T47D (cell line): ENCODE data around the gene SETX.

Source experiments
- DNase-seq, 2 experiments: peaks; one replicate each; pipeline versions ENCODE4 v3.0.0 to v3.0.0-alpha.2; 2011 to 2012; ENCODE audit warnings: low read depth in 1 of 2, low spot score in 1 of 2
- JUND ChIP-seq: IDR thresholded peaks from 2 replicates; pipeline ENCODE4 v1.6.1; 2012; ENCODE audit warnings: low read depth
- in situ Hi-C: cut with HindIII; loops from 2 replicates; pipeline ENCODE4 v1.10.0; 2016; ENCODE audit warnings: low sequenced_read_pairs, low pct_unique_long_range_greater_than_20kb

The SETX gene

GRCh38 chr9:132372177-132373095 lies 17.6 kb upstream of the SETX start:
- in situ Hi-C loops, result no loop called here
- peak in 1 of 2 experiments; percentile 27 for DNase-seq
- TF ChIP-seq JUND, result no peak

GRCh38 chr9:132370592-132370991 lies 15.8 kb upstream of the SETX start:
- TF ChIP-seq JUND, result no peak
- no peak for DNase-seq
- in situ Hi-C loops, result no loop called here

GRCh38 chr9:132369421-132369820 lies 14.6 kb upstream of the SETX start:
- no peak for TF ChIP-seq JUND
- in situ Hi-C loops, result no loop called here
- no peak for DNase-seq

DNA sequence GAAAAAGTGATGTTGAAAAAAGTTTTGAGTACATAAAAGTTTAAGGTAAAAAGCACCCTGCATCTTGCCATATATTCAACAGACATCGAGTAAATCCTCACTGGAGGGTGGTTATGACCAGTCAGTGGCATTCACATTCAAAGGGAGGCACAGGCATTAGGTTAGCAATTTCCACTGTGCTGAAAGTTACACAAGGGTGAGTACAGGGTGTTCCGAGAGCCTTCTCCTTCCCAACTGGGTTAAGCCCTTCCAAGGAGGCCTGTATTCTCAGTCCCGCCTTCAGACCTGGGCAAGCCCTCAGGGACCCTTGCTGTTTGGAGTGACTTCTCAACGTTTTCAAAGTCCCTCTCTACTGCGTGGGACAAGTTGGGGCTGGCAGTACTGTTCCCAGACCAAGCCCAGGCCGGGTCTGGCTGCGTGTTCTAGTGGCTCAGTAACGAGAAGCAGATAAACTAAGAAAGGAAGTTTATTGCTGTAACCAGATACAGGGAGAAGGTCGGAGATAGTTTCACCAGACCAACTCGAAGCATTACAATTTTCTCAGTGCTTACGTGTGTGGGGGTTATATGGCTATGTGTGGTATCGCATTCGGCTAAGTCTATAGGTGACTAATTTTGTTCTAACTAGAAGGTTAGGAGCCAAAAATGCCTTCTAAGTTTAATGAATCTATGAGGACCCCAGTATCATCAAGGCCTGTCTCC lies 13.0 kb upstream of the SETX start:
- no peak for TF ChIP-seq JUND
- no peak for DNase-seq
- in situ Hi-C loops, result no loop called here

DNA sequence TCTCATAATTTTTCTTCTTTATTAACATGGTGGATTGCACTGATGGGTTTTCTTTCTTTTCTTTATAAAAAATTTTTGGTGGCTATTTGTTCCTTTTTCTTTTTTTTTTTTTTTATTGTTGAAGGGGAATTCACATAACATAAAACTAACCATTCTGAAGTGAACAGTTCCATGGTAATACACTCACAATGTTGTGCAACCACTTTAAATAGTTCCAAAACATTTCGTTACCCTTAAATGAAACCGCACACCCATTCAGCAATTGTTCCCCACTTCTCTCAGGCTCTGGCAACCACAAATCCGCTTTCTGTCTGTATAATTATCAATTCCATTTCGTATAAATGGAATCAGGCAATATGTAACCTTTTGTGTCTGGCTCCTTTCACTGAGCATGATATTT lies 11.7 kb upstream of the SETX start:
- in situ Hi-C loops, result no loop called here
- TF ChIP-seq JUND, result no peak
- DNase-seq, result no peak

GRCh38 chr9:132365986-132366385 lies 11.2 kb upstream of the SETX start:
- DNase-seq, result no peak

GRCh38 chr9:132364068-132364467 lies 9.3 kb upstream of the SETX start:
- no peak for DNase-seq
- TF ChIP-seq JUND, result no peak
- in situ Hi-C loops, result no loop called here

More at GRCh38 chr9:132365986-132366385, 11.2 kb upstream of the SETX start:
- in situ Hi-C loops, result no loop called here
- no peak for TF ChIP-seq JUND

DNA sequence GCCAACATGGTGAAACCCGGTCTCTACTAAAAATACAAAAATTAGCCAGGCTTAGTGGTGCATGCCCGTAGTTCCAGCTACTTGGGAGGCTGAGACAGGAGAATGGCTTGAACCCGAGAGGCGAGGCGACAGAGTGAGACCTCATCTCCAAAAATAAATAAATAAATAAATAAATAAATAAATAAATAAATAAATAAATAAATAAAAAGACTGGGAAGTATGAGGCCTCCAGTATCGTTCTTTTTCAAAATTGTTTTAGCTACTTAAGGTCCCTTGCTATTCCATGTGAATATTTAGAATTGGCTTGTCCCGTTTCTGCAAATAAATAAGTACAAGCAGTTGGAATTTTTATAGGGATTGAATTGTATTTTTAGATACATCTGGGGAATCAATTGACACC lies 3.0 kb upstream of the SETX start:
- no peak for DNase-seq
- TF ChIP-seq JUND, result no peak
- in situ Hi-C loops, result no loop called here

DNA sequence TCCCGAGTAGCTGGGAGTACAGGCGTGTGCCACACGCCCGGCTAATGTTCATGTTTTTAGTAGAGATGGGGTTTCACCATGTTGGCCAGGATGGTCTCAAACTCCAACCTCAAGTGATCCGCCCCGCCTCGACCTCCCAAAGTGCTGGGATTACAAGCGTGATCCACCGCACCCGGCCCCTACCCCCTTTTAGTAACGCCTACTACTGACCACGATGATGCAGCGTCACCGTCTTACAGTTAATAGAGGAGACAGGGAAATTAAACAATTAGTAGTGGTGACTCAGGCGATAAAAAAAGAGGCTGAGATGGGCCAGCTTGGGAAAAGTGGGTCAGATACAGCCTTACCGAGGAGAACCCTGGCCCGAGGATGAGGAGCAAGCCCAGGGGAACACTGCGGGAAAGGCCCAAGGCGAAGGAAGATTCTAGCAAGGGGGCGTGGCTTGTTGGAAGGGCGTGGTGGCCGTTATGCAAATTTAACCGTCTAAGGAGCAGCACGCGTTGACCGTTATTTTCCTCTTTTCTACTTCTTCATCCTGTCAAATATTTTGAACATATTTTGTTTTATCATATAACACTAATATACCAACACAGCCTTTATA lies 1.6 kb upstream of the SETX start:
- in situ Hi-C loops, result no loop called here
- no peak for TF ChIP-seq JUND
- no peak for DNase-seq

GRCh38 chr9:132351404-132352045 lies 3.3 kb downstream of the SETX start:
- DNase-seq, result no peak
- in situ Hi-C loops, result no loop called here
- no peak for TF ChIP-seq JUND

GRCh38 chr9:132350861-132351315 lies 3.9 kb downstream of the SETX start:
- in situ Hi-C loops, result no loop called here
- DNase-seq, result no peak
- TF ChIP-seq JUND, result no peak

- DNase-seq, result no peak
- no peak for TF ChIP-seq JUND
- in situ Hi-C loops, result no loop called here
These were observed 6.1 kb downstream of the SETX start for GRCh38 chr9:132348676-132349075.
